ENCODE data around the gene MYOZ1.
"Not testable (repeated sequence)": the region's sequence is repeated elsewhere in the genome, so short reads cannot be mapped to it uniquely, and the experiment has no call there.

MYOZ1 gene

DNA sequence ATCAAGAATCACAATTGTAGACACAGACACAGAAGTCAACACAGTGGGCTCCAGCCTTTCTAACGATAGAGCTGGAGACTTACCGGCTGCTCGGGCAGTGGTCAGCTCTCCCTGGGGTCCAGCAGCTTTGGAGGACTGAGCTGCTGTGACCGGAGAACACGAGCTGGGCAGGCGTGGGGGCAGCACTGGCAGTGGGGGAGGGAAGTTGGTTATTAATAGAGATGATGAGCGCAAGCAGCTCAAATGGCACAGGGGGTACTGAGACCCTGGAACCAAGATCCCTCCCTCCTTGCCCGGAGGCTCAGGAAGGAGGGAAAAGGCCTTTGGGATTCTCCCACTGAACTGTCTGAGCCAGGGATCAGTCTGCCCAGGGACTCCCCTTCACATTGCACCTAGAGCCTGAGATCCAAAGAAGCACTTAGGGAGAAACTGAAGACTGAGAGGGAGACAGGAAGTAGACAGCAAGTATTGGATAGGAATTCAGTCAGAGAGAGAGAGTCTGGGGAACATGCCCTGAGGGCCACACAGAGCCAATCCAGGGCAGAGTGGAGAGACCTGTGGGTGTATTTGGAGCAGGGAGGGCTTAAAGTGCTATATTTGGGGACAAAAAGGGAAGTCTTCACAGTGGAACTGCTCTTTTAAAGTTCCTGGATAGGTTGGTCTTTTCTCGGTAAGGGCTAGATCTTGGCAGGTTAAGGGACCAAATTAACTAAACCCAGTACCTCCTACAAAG is at the start of gene MYOZ1:
Gene MYOZ1 (minus strand): TSS at position 147 of the 733 bp plus-strand sequence. CDS start 1,457 bp downstream, outside the sequence.
- DNase-seq, result peak; percentile 72 to 80

DNA sequence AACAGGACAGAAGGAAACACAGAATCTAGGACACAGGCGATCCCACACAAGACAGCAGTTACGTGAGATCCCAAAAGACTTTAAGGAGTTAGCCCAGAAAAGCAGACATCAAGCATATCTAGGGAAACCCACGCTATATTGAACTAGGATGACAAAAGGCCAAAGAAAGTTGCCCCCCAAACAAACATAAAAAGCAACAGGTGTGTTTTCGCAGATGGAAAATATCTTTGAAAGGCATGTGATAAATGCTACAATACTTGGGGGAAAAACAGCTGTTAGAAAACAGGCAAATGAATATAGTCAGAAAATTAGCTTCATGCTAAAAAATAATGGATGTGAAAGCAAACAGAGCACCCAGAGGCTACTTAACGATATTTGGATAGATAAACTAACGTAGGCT is 49.5 kb upstream of the MYOZ1 start:
- DNase-seq, result not testable (repeated sequence)

- DNase-seq, result not testable (repeated sequence)
Observed at GRCh38 chr10:73689596-73689995, 48.3 kb upstream of the MYOZ1 start.

GRCh38 chr10:73687641-73688040 is 46.4 kb upstream of the MYOZ1 start:
- DNase-seq, result not testable (repeated sequence)

DNA sequence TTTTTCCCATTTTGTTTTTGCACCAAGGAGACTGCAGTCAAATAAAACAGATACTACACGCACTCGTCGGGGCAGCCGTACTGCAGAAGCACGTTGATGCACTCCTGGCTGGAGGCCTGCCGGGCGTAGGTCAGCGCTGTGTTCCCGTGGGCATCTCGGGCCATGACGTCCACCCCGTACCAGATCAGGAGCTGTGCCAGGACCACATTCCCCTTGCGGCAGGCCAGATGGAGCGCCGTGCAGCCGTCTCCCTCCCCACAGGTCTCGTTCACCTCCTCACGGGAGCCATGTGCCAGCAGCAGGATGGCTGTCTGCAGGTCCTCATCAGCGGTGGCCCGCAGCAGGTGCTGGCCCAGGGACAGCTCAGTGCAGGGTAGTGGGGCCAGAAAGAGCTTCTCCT is 33.3 kb upstream of the MYOZ1 start:
- not testable (repeated sequence) for DNase-seq

- DNase-seq, result not testable (repeated sequence)
Observed at GRCh38 chr10:73668378-73668777, 27.1 kb upstream of the MYOZ1 start.

- DNase-seq, result not testable (repeated sequence)
Observed at GRCh38 chr10:73666153-73666809, 25.0 kb upstream of the MYOZ1 start.

DNA sequence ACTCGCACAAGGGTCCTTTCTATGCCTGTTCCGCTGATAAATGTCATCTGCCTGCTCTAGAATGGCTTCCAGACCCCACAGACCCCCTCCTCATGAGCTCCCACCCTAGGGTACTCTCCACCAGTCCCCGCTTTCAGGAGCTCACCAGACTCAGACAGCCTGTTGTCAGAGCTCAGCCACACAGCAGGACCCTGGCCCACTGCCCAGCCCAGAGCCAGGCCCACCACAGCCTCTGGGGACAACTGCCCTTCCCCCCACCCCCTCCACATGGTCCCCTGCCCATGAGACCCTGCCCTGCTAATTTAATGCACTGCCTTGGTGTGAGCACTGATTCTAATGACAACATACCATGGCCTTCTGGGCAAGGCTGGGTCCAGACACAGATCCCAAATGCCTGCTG is 24.3 kb upstream of the MYOZ1 start:
- DNase-seq, result not testable (repeated sequence)

DNA sequence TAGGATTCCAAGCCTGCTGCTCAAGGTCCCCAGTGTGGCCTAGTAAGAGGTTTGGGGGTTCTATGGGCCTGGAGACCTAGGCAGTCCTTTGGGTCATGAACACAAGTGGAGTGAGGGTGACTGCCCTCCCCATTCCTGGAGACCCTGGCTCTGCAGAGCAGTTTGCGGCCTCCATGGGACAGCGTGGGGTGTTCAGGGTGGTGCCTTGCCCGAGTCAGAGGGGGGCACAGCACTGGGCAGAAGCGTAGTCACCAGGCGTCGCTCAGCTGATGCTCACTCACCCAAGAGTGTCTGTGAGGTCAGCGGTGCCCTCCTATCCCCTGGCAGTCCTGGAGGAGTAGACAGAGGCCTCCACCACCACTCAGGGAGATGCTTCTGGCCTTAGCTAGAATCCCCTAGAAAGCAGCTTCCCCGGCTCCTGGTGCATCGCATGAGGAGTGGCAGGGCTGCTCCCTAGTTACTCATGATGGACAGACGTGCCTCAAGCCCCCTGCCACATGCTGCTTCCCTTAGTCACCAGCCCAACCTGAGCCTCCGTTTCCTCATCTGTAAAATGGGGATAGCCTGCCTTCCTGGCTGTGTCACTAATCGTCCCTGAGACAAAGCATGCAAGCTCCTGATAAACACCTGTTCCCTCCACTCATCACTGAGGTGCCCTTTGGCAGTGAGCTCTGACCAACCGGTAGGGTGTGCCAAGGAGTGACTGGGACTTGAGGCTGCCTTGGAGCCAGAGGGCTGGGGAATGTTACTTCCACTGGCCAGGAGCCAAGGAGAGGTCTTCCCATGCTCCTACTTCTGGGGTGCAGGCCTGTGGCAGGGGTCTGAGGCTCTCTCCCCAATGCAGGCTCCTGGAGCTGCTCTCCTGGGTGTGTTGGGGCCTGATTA is 23.1 kb upstream of the MYOZ1 start:
- DNase-seq, result not testable (repeated sequence)

- not testable (repeated sequence) for DNase-seq
Observed at GRCh38 chr10:73663621-73664020, 22.3 kb upstream of the MYOZ1 start.

DNA sequence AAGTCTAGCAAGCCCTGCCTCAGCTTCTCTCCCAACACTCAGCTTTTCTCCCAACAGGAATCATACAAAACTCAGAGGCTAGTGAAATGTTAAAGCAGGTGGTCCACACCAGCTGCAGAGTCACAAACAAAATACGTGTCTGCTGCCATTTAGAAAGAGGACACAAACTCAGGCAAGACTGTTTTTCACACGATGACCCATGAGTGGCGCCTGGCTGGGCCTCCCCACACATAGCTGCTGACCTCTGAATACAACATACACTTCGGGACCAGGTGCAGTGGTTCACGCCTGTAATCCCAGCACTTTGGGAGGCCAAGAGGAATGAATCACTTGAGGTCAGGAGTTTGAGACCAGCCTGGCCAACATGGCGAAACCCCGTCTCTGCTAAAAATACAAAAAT is 21.4 kb upstream of the MYOZ1 start:
- DNase-seq, result not testable (repeated sequence)

- peak in 1 of 2 experiments; percentile 34 for DNase-seq
Observed at GRCh38 chr10:73655990-73656298, 14.7 kb upstream of the MYOZ1 start, which contains the start of gene SYNPO2L. TSS of gene SYNPO2L (minus strand) at chr10:73656029. CDS start at chr10:73655922, 107 bp downstream.

DNA sequence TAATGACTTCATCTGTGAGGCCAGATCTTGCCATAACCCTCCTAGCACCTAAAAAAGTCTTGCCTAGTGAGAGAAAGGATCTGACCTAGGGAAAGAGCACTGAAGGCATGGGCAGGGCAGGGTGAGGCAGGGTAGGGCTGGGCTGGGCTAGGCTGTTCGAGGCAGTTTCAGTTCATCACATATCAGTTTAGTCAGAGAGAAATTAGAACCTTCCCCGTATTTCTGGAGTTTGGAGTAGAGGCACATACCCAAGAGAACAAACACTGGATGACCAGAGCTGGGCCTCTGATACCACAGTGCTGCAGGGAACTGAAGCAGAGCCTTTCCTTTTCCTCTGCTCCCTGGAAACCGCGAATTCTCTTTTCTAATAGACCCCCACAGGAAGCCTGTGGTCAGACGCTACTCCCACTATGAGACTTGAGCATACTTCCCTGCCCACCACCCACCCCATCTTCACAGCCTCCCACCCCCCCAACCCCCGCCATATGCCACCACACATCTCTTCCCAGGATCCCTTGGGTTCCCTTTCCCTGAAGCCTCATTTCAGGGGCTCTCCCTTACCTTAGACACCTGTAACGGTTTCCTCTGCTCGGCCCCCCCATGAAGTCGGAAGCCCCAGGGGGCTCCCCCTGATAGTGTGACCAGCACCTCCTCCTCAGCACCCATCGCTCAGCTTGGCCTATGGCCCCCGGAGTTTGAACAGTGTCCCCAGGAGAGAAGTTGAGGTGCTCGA is 14.1 kb upstream of the MYOZ1 start:
- peak; percentile 75 to 82 for DNase-seq

DNA sequence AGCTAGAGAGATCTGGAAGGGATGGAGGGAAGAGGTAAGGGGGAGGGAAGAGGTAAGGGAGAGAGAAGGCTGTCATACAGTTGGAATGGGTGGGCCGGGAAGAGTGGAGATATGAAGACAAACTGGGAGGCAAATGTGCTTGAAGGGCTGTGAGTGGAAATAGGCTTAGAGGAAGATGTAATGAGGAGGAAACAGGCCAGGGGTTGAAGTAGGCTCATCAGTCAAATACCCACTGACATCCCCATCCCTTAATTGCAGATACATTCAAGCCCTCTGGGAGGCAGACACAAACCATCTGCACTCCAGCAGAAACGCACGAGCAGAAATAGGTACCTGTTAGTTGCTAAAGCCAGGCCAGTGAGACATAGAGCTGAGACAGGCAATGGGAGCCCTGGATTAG is 12.4 kb upstream of the MYOZ1 start:
- peak; percentile 83 to 92 for DNase-seq

DNA sequence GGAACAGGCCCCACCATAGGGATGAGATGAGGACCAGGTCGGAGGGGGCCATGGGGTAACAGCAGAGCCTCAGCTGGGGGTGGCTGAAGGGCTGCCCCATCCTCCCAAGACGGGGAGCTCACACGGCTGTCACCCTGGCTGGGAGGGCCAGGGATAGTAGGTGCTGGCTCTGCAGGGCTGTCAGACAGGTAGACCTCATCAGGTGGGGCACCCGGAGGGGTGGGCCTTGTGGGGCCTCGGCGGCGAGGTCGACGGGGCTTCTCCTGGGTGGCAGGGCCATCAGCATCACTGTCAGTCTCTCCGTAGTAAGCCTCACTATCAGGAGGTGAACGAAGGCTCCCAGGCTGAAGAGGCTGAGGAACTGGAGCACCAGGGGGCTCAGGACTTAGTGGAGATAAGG is 11.9 kb upstream of the MYOZ1 start:
- no peak for DNase-seq

DNA sequence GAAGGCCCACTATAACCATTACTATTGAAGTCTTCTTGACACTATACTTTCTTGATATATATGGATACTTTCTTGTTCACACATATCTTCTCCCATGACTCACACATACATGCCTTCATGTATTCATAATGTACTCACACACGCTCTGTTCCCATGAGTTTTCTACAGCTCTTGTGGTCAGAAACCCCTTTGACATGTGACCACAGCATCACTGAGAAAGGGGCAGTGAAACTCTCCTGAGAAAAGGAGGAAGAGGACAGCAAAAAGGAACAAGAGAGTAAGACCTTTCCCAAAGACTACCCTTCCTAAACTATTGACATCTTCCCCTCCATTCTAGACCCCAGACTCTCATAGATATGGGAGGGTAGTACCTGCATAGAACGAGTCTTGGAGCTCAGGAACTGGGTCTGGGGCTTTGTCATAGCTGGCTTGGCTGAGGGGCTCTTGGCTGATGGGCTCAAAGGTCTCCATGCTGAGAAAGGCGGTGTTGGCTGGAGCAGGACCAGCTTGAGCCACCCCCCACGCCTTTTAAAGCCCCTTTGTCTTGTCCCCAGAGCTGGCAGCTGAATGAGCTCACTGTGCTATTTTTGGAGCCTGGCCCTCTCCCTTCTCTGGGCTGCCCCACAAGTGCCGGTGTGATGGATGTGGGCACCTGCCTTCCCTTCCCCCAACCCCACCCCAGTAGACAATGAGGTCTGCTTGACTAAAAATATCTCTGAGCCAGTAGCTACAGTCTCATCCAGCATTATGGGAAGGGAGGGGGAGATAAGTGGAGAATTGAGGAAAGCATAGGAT is 9.5 kb upstream of the MYOZ1 start:
- DNase-seq, result no peak

- no peak for DNase-seq
Observed at GRCh38 chr10:73649876-73650536, 8.7 kb upstream of the MYOZ1 start.

DNA sequence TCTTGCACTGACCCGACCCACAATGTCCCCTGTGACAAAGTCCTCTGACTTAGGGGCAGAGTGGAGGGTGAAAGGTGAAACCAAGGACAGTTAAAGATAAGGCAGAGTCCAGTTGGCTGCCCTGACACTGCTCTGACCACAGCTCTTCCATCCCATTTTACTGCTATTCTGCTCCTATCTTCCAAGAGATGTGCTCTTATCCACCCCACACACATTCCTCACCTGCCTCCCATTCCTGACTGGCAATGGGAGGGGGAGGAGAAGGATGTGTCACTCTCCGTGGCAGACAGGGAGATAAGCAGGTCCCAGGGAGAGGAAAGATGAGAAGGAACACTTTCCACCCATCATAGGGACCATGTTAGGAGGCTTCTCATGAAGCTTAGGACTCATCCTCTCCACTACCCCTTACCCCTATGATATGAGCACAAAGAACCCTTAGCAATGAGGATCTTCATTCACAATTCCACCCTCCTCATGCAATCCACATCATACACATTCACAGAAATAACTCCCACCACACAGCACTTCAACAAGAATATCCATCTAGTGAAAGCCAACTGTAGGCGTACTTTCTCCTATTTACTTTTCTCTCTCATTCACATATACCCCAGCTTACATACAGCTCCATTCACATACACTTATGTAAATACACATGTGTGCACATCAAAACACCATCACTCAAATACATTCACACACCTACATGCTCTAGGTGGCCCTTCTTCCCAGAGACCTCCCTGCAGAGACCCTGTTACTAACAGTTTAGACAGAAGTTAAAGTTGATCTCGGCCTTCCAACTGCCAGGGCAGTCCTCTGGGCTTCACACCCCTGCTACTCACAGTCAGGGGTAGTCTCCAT is 7.9 kb upstream of the MYOZ1 start:
- DNase-seq, result no peak

DNA sequence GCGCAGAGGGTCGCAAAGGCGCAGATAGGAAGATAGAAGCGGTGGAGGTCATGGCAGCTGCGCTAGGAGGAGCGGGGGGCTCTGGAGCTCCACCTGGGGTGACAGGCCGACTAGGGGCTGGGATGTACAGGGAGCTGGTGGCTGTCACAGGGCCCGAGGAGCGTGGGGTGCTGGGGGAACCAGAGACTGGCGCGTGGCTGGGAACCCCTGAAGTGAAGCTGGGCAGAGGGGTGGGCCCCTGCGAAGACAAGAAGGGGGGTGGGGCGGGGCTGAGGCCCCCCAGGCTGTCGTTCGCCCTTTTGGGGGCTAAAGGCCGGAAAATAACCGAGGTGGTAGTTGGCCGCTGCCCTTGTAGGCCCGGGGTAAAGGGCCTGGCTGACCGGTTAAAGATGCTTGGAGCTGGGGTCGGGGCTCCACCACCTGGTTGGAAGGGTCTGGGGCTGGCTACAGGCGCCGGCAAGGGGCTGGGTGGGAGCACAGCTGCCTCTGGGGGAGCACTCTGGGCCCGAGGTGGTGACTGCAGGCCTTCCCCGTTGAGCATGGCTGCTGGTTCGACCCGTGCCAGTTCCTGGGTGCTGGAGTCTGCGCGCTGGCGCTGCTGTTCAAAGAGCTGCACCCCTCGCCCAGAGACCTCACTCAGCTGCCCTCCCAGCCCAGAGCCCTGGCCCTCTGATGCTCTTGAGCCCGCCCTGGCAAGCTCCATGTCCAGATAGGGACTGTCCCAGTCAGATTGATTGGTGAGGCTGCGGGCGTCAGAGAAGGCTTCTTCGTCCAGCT is 6.8 kb upstream of the MYOZ1 start:
- DNase-seq, result no peak
